SK-N-SH treated with all-trans-retinoic acid at 6 μM for 48 hours (cell line): ENCODE measurements around the gene DDHD1.

ENCODE experiments used
- ARNTL ChIP-seq: fragments of 450-650 bp; formaldehyde crosslinking; IDR thresholded peaks from 2 replicates; pipeline ENCODE4 v1.5.0; 2020; ENCODE audit warnings: low read depth, mild to moderate bottlenecking, moderate library complexity, borderline replicate concordance
- BACH2 ChIP-seq: fragments of 250-450 bp; sonication (Bioruptor Pico); IDR thresholded peaks from 2 replicates; pipeline ENCODE4 v1.9.0; 2021; ENCODE audit warnings: mild to moderate bottlenecking, borderline replicate concordance
- ESRRG ChIP-seq: fragments of 250-450 bp; sonication (Bioruptor Pico); IDR thresholded peaks from 2 replicates; pipeline ENCODE4 v1.6.1; 2021; ENCODE audit warnings: mild to moderate bottlenecking
- GLIS3 ChIP-seq: fragments of 250-450 bp; sonication (Bioruptor Pico); IDR thresholded peaks from 2 replicates; pipeline ENCODE4 v1.5.0; 2020; ENCODE audit warnings: mild to moderate bottlenecking, moderate library complexity
- ISL1 ChIP-seq: fragments of 250-450 bp; sonication (Bioruptor Pico); IDR thresholded peaks from 2 replicates; pipeline ENCODE4 v2.1.2; 2022; ENCODE audit warnings: mild to moderate bottlenecking, moderate library complexity
- OSR1 ChIP-seq: fragments of 250-450 bp; sonication (Bioruptor Pico); IDR thresholded peaks from 2 replicates; pipeline ENCODE4 v1.8.0; 2022; ENCODE audit warnings: moderate library complexity, mild to moderate bottlenecking, inconsistent platforms
- PATZ1 ChIP-seq: fragments of 250-450 bp; sonication (Bioruptor Pico); IDR thresholded peaks from 2 replicates; pipeline ENCODE4 v1.8.0; 2020; ENCODE audit warnings: mild to moderate bottlenecking, moderate library complexity, borderline replicate concordance
- POU6F1 ChIP-seq: fragments of 250-450 bp; sonication (Bioruptor Pico); IDR thresholded peaks from 2 replicates; pipeline ENCODE4 v1.8.0; 2021; ENCODE audit warnings: low read depth, mild to moderate bottlenecking, moderate library complexity, borderline replicate concordance
- RARB ChIP-seq: fragments of 250-450 bp; sonication (Bioruptor Pico); IDR thresholded peaks from 2 replicates; pipeline ENCODE4 v1.8.0; 2021; ENCODE audit warnings: mild to moderate bottlenecking, moderate library complexity
- SNAI2 ChIP-seq: fragments of 250-450 bp; sonication (Bioruptor Pico); IDR thresholded peaks from 2 replicates; pipeline ENCODE4 v1.5.0; 2020; ENCODE audit warnings: mild to moderate bottlenecking, moderate library complexity
- ZC3H10 ChIP-seq: fragments of 250-450 bp; sonication (Bioruptor Pico); IDR thresholded peaks from 2 replicates; pipeline ENCODE4 v1.5.1; 2021; ENCODE audit warnings: mild to moderate bottlenecking, moderate library complexity
- ZFP3 ChIP-seq: fragments of 250-450 bp; sonication (Bioruptor Pico); IDR thresholded peaks from 2 replicates; pipeline ENCODE4 v1.5.0; 2020; ENCODE audit warnings: mild to moderate bottlenecking, moderate library complexity
- ZFP30 ChIP-seq: fragments of 450-650 bp; formaldehyde crosslinking; IDR thresholded peaks from 2 replicates; pipeline ENCODE4 v1.5.0; 2022; ENCODE audit warnings: mild to moderate bottlenecking, moderate library complexity
- TF ChIP-seq, protein P1 (sequence below): fragments of 250-450 bp; sonication (Bioruptor Pico); IDR thresholded peaks from 2 replicates; pipeline ENCODE4 v1.5.1; 2020; ENCODE audit warnings: low read depth, mild to moderate bottlenecking, moderate library complexity

GRCh38 chr14:53016491-53016890 lies 136.6 kb downstream of the DDHD1 start:
- TF ChIP-seq ESRRG (no peak), BACH2 (CRISPR knock-in tag) (no peak), SNAI2 (CRISPR knock-in tag) (no peak), ARNTL (CRISPR knock-in tag) (no peak), RARB (CRISPR knock-in tag) (no peak), OSR1 (CRISPR knock-in tag) (no peak), ZC3H10 (no peak), PATZ1 (CRISPR knock-in tag) (no peak), POU6F1 (CRISPR knock-in tag) (no peak), ISL1 (CRISPR knock-in tag) (no peak), ZFP30 (CRISPR knock-in tag) (no peak), ZFP3 (CRISPR knock-in tag) (no peak), GLIS3 (CRISPR knock-in tag) (no peak)
- TF ChIP-seq, protein P1, sequence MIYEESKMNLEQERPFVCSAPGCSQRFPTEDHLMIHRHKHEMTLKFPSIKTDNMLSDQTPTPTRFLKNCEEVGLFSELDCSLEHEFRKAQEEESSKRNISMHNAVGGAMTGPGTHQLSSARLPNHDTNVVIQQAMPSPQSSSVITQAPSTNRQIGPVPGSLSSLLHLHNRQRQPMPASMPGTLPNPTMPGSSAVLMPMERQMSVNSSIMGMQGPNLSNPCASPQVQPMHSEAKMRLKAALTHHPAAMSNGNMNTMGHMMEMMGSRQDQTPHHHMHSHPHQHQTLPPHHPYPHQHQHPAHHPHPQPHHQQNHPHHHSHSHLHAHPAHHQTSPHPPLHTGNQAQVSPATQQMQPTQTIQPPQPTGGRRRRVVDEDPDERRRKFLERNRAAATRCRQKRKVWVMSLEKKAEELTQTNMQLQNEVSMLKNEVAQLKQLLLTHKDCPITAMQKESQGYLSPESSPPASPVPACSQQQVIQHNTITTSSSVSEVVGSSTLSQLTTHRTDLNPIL (CRISPR knock-in tag): no peak
